HG03558 (cell line): ENCODE results near the gene DMKN.

Source experiments
- ATAC-seq: cut with Tn5 transposase; IDR thresholded peaks from one replicate; pipeline ENCODE4 v1.9.1; 2021; ENCODE audit warnings: moderate number of reproducible peaks; ENCODE audit not compliant: unreplicated experiment; ENCODE audit errors: extremely low read depth

Gene DMKN, protein sequence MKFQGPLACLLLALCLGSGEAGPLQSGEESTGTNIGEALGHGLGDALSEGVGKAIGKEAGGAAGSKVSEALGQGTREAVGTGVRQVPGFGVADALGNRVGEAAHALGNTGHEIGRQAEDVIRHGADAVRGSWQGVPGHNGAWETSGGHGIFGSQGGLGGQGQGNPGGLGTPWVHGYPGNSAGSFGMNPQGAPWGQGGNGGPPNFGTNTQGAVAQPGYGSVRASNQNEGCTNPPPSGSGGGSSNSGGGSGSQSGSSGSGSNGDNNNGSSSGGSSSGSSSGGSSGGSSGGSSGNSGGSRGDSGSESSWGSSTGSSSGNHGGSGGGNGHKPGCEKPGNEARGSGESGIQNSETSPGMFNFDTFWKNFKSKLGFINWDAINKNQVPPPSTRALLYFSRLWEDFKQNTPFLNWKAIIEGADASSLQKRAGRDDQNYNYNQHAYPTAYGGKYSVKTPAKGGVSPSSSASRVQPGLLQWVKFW

DNA sequence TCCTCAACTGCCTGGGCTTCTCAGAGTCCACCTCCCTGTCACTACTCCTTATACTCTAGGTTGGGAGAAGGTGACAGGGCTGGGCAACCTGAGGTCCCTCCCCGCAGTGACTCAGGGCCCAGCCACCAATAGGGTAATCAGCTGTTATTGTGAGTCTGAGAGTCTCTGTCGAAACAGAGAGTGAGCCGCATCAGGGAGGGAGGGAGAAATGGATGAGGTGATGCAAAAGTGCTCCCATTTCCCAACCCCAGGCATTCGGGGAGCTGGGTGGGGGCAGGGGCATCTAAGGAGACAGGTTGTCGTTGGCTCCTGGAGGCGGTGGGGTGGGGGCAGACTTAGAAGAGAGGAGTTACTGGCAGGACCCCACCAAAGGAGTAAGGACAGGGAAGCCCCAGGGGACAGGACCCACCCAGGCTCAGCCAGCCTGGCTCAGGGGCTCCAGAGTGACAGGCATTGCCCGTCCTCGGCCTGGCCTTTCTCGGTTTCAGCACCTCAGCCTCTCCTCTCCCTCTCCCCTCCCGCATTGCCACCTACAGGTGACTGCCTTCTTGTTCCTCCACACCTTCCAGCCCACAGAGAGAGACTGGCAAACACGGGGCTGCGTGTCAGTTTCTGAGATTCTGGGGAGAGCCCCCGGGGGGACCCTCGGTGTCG lies at the start of gene DMKN:
Gene DMKN (minus strand): TSS at position 22 of the 654 bp plus-strand sequence. CDS start 174 bp downstream, outside the sequence.
- no peak for ATAC-seq

DNA sequence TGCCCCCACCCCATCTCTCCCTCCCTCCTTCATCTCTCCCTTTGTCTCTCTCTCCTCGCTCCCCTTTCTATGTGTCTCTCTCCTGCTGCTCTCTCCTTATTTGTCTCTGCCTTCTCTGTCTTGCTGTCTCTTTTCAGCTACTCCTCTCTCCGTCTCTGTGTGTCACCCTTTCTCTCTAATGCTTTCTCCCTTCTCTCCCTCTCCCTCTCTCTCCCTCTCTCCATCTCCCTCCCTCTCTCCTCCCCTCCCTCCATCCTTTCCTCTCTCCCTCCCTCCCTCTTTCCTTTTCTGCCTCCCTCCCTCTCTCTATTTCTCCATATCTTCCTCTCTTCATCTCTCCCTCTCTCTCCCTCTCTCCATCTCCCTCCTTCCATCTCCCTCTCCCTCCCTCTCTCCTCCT lies 49.3 kb upstream of the DMKN start:
- no peak for ATAC-seq

DNA sequence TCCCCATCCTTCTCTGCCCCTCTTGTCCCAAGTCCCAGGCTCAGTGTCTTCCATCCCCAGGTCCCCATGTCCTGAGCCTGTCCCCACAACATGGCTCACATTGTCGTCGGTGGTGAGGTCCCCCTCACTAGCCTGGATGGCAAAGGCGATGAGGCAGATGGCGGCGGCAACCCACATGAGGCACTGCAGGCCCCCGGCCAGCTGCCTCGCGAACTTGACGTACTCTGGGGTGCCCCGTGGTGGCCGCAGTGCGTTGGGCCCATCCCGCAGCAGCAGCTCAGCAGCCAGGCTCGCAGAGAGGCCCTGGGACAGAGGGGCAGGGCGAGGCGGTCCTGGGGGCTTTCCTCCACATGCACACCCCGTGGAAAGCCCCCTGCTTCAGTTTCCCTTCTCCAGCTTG lies 48.9 kb upstream of the DMKN start:
- ATAC-seq, result no peak

DNA sequence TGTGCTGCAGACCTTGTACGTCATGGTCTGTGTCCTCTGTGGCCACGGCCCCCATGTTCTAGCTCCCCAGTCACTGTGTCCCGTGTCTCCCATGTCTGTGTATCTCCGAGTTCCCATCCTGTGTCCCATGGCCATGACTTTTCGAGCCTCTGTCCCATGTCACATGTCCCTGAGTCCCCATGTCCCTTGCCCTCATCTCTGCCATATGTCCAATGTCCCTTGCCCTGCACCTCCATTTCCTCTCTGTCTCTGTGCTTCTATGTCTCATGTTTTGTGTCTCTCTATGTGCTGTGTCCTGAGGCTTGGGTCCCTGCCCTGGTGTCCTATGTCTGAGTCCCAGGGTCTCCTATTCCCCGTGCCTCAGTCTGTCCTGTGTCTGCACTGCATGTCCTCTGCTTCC lies 48.0 kb upstream of the DMKN start:
- no peak for ATAC-seq

DNA sequence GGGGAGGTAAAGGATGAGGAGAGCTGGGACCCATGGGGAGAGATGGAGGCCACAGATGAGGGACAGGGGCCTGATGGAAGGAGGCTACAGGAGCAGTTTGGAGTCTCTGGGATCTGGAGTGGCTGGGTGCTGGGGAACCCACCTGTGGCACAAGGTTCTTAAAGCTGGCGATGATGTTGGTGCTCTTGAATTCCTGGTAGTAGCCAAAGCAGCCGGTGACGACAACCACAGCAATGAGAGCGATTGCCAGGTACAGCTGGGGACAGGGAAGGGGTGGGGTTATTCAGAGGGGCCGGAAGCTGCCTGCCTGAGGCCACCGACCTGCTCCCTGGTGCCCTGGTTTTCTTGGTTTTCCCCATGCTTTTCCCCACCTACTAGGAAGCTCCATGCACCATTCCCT lies 47.2 kb upstream of the DMKN start:
- no peak for ATAC-seq

DNA sequence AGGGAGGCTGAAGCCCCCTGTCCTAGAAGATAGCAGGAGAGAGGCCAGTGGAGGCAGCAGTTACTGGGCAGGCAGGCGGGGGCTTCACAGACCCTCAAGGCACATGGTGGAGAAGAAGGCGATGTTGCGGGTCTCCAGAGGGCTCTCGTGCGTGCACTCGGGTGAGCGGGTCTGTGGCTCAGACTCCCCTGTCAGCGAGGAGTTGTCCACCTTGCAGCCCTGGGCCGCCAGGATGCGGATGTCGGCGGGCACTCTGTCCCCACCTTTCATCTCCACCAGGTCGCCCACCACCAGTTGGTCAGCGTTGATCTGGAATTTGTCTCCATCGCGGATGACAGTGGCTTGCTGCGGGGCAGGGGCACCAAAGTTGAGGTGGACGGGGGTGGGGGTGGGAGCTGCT lies 46.8 kb upstream of the DMKN start:
- ATAC-seq, result no peak

DNA sequence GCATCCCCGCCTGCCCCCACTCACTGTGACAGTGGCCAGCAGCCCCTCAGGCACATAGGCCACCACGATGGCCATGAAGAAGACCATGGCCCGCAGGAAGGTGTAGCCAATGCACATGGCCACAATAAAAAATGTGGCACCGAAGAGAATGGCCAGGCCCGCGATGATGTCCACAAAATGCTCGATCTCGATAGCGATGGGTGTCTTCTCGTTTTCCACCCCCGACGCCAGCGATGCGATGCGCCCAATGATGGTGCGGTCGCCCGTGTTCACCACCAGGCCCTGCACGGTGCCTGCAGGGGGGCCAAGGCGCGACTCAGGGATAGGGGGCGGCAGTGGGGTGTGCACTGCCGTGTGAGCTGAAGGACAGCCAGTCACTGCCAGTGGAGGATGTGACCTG lies 46.3 kb upstream of the DMKN start:
- ATAC-seq, result no peak

DNA sequence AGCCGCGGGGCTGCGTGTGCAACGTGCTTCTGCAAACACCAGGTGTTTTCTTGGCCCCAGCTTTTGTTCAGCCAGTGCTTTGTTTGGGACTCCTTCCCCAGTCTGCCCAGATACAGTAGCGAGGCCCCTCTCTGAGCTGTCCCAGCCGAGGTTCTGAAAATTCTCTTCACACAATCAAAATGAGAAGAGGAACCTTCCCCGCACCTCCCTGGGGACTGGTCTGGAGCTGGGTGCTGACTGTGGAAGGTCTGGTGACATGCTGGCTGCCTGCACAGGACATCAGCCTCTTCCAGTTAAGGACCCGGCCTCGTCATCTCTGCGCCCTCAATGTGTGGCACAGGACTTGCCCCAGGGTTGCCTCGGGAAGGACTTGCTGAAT lies 45.8 kb upstream of the DMKN start:
- ATAC-seq, result no peak

DNA sequence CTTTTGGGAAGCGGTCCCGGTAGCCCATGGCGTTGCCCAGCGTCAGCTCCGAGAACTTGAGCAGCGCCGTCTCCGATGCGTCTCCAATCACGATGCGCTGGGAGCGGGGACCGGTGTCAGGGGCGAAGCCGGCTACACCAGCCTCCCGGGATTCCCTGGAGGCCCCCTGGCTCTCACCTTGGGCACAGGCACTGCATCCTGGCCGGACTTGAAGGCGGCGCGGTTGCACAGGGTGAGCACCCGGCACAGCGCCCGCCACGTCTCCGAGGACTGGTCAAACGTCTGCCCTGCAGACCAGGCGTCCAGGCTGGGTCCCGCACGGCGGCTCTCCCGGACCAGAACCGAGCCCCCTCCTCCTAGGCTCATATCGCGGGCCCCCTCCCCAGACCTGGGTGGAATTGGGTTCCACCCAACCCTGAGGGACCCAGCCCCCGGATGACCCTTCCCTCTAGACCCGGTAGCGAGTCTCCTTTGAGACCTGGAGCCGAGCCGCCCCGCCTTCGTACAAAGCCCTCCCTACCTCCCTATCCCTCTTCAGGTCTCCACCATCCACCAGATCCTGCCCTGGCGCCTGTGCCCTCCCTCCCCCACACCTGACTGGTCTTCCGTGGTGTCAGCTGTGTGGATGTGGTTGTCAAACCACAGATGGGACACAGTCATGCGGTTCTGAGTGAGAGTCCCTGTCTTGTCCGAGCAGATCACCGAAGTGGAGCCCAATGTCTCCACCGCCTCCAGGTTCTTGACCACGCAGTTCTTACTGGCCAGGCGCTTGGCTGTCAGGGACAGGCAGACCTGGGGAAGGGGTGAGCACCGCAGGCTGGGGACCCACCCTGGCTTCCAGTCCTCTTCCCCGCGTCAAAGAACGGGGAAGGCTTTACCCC lies 45.2 kb upstream of the DMKN start:
- no peak for ATAC-seq

DNA sequence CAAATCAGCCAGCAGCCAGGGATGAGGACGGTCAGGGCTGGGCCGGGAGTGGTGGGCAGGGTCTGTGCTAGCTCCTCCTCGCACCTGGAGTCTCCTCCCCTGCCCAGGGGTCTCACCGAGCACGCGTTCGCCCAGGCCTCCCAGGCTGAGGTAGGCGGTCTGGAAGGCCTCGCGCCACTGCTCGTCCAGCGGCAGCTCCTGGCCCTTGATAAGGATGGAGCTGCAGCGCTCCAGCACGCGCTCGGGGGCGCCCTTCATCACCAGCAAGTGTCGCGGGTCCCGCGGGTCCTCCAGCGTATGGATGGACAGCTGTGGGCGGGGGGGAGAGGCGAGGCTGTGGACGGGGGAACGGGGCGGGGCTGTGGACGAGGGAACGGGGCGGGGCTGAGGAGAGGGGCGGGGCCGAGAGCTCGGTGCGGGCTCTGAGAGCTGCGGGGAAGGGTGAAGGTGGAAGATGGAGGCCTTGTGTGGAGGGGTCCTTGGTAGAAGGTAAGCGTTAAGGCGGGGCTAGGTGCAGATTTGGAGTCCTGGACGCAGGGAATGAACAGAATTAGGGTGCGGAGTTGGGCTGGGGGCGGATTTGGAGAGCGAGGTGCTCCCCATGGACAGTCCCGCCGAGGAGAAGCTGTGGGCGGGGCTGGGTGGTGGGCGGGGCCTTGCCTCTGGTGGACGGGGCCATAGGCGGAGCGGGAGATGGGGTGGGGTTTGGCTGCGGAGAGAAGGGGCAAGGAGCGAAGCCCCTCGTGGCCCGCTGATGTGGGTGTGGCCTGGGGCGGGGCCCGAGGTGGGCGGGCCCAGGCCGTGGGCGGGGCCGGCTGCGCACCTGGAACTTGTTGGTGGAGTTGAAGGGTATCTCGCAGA lies 44.3 kb upstream of the DMKN start:
- no peak for ATAC-seq

DNA sequence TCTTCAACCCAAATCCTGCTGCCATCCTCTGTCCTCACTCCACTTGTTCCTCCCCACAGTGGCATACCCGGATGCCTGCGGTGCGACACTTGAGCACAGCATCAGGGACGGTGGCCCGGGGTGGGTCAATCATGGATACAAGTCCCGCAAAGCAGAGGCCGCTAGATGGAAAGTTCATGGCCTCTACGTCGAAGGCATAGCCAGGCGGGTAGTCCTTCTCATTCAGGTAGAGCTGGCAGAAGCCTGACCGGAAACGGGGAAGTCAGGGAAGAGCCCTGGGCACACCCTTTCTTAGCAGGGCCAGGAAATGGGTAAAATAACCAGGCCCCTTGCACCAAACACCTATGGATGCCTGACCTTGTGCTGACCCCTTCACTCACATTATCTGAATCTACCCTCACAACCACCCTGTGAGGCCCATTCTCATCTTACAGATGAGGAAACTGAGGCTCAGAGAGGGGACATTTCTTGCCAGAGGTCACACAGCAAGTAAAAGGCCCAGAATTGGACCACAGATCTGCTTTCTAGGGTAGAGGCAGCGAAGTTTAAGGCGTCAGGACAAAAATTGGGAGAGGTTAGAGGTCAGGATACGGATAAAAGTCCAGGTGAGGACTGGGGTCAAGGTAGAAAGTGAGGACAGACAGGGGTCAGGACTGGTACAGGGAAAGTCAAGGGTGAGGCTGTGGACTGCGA lies 43.5 kb upstream of the DMKN start:
- no peak for ATAC-seq

DNA sequence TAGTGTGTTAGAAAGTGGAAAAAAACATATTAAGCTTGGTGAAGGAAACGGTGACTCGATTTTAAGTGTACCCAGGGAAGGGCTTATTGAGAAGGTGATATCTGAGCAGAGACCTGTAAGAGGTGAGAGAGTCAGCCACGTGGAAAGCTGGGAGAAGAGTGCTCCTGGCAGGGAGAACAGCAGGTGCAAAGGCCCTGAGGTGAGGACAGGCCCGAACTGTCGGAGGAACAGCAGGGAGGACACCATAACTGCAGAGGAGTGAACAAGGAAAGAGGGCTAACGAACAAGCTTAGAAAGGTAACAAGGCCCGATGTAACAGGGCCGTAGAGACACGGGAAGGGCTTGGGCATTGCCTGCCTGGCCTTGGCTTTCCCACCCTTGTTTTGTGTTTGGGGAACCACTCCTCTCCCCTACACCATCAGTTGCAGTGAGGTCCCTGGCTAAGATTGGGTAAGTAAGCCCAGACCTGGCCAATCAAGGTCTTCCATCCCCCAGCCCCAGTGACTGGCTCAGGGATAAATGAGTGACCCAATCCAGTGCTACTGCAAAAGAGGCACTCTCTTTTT lies 42.7 kb upstream of the DMKN start:
- ATAC-seq, result no peak

DNA sequence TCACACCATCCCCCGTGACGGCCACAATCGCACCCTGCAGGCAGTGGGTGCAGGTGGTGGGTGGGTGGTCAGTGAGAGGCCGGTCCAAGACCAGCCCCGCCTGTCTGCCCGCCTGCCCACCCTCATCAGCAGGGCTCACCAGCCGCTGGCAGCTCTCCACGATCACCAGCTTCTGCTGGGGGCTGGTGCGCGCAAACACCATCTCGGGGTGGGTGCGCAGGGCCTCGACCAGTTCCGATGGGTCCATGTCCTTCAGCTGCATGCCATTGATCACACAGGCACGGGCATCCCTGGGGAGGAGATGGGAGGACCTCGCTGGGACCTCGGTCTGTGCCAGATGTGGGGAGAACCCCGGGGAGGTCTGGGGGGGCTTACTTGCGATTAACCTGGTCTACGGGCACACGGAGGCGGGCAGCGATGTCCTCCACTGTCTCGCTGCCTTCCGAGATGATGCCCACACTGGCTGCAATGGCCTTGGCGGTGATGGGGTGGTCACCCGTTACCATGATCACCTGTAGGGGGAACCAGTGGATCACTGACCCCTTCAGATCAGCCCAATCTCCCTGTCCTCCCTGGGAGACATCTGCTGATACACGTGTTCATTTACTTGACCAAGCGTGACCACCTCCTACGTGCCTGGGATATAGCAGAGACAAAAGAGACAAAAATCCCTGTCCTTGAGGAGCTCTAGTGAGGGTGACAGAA lies 42.0 kb upstream of the DMKN start:
- ATAC-seq, result no peak

DNA sequence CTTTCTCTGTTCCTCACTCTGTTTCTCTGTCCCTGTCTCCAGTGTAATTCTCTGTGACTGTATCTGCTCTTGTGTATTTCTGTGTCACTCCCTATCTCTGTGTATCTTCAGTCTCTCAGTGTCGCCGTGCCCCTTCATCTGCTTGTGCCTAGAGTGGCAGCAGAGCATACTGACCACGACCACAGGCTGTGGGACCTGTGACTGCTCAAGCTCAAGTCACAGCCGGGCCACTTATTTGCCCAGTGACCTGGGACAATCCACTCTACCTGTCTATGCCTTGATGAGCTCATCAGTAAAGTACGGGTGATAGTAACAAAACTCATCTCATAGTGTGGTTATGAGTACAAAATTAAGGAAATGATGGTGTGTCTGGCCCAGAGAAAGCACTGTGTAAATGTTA lies 40.6 kb upstream of the DMKN start:
- no peak for ATAC-seq

DNA sequence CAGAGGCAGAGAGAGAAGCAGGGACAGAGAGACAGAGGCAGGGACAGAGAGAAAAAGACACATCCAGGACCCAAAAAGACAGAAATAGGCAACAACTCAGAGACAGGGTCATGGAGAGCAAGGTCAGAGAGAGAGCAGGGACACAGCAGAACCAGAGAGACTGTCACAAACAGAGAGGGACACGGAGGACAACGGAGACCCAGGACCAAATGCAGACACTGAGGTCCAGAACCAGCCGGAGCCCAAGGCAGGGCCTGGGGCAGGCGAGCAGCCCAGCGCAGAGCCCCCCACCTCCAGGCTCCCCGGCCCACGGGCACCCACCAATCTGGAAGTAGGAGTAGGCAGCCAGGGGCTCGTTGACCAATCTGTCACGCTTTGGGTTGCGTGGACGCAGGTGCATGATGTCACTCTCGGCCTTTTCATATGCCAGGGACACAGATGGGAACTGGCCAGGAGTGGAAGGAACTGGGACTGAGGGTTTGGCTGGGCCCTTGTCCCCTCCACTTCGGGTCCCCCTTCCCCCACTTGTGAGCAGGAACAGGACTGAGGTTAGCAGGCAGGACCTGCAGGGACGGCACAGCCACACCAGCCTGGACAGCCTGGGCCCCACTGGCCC lies 40.0 kb upstream of the DMKN start:
- no peak for ATAC-seq

DNA sequence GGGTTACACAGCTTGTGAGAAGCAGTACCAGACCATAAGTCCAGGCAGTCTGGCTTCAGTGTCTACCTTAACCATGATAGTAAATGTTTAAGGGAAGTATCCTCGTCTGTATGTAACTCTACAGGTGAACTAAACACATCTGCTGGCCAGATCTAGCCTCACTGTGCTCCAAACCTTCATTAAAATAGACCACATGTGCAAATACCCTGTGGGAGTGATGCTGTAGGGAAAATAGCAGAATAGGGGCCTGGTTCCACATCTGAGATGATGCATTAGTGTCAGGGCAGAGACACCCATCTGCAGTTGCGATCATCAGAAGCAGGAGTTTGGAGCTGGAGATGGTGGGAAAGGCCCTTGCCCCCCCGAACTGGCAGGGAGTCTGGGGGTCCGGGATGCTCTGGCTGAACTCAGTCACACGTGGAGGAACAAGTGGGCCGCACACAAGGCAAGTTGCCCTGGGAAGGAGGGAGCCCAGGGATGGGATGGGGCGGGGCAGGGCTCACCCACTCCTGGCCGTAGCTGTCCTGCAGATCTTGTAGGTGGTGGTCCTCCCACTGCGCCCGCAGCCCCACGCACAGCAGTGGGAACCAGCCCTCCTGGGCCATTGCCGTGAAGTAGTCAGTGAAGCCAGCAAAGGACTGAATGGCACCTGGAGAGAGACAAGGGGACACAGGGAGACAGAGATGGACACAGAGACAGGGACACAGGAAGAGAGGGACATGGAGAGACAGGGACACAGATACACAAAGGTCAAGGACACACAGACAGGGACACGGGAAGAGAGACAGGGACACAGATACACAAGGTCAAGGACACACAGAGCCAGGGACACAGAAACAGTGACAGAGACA lies 39.3 kb upstream of the DMKN start:
- no peak for ATAC-seq
